ENCODE measurements around the gene SEMA6C. TPM values are rescaled to one million over a fixed set of nuclear protein-coding genes. Genes with fewer than 3 reads are reported as not detected.
"Not testable (repeated sequence)": the region's sequence is repeated elsewhere in the genome, so short reads cannot be mapped to it uniquely, and the experiment has no call there.

The SEMA6C gene
- total RNA-seq, 1 donor from 2014 or later: 24.7 TPM

DNA sequence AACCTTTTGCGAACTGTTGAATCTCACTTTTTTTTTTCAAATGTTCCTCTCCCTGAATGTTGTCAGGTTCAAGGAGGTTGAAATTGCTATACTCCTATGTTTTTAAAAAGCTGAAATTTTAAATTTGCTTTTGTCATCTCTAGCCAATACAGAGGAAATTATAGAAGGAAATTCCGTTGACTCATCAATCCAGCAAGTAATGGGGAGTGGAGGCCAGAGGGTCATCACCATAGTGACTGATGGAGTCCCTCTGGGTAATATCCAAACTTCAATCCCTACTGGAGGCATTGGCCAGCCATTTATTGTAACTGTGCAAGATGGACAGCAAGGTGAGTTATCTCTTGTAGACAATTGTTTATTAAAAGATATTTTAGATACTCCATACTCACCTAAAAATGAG, 39.5 kb downstream of the SEMA6C start:
- TF ChIP-seq, protein P1, sequence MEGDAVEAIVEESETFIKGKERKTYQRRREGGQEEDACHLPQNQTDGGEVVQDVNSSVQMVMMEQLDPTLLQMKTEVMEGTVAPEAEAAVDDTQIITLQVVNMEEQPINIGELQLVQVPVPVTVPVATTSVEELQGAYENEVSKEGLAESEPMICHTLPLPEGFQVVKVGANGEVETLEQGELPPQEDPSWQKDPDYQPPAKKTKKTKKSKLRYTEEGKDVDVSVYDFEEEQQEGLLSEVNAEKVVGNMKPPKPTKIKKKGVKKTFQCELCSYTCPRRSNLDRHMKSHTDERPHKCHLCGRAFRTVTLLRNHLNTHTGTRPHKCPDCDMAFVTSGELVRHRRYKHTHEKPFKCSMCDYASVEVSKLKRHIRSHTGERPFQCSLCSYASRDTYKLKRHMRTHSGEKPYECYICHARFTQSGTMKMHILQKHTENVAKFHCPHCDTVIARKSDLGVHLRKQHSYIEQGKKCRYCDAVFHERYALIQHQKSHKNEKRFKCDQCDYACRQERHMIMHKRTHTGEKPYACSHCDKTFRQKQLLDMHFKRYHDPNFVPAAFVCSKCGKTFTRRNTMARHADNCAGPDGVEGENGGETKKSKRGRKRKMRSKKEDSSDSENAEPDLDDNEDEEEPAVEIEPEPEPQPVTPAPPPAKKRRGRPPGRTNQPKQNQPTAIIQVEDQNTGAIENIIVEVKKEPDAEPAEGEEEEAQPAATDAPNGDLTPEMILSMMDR (IDR thresholded peaks at IDR 0.05): no peak
- Mint-ChIP-seq H3K27me3 (ENCODE audit: unreplicated experiment) (no peaks in the 10 kb centered on the region), H3K4me3 (ENCODE audit: unreplicated experiment) (no peak overlapping the region), H3K27ac (ENCODE audit: unreplicated experiment) (no peak overlapping the region), H3K9me3 (ENCODE audit: unreplicated experiment) (no peaks in the 10 kb centered on the region), H3K4me1 (ENCODE audit: unreplicated experiment) (peaks cover 6% of the 10 kb centered on the region), H3K36me3 (ENCODE audit: unreplicated experiment) (peaks cover 4% of the 10 kb centered on the region)
- no peak for DNase-seq (ENCODE audit: extremely low spot score, unreplicated experiment)

DNA sequence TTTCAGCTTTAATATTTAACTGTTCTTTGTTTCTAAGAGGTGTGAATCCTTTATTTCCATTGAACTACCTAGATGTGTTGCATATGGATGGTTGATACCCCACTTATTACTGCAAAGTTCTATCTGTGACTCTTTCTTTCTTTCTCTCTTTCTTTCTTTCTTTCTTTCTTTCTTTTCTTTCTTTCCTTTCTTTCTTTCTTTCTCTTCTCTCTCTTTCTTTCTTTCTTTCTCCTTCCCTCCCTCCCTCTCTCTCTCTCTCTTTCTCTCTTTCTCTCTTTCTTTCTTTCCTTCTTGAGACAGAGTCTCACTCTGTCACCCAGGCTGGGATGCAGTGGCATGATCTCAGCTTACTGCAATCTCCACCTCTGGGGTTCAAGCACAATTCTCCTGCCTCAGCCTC, 41.8 kb downstream of the SEMA6C start:
- Mint-ChIP-seq H3K27ac (ENCODE audit: unreplicated experiment) (no peak overlapping the region), H3K4me1 (ENCODE audit: unreplicated experiment) (peaks cover 6% of the 10 kb centered on the region), H3K36me3 (ENCODE audit: unreplicated experiment) (peaks cover 2% of the 10 kb centered on the region), H3K4me3 (ENCODE audit: unreplicated experiment) (no peak overlapping the region), H3K27me3 (ENCODE audit: unreplicated experiment) (no peaks in the 10 kb centered on the region), H3K9me3 (ENCODE audit: unreplicated experiment) (no peaks in the 10 kb centered on the region)
- TF ChIP-seq, protein P1 (IDR thresholded peaks at IDR 0.05): no peak
- DNase-seq (ENCODE audit: extremely low spot score, unreplicated experiment): no peak

DNA sequence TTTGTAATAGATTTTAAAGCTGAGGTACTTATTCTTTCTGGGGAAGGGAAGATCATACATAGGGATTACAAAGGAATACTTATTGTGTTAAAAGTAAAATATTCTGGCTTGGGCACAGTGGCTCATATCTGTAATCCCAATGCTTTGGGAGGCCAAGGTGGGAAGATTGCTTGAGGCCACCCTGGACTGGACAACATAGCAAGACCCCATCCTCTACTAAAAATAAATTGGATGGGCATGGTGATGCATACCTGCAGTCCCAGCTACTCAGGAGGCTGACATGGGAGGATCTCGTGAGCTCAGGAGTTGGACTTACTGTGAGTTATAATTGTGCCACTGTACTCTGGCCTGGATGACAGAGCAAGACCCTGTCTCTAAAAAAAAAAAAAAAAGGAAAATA, 48.3 kb downstream of the SEMA6C start:
- Mint-ChIP-seq H3K4me1 (ENCODE audit: unreplicated experiment) (no peaks in the 10 kb centered on the region), H3K36me3 (ENCODE audit: unreplicated experiment) (peaks cover 5% of the 10 kb centered on the region), H3K27ac (ENCODE audit: unreplicated experiment) (no peak overlapping the region), H3K27me3 (ENCODE audit: unreplicated experiment) (no peaks in the 10 kb centered on the region), H3K4me3 (ENCODE audit: unreplicated experiment) (no peak overlapping the region), H3K9me3 (ENCODE audit: unreplicated experiment) (no peaks in the 10 kb centered on the region)
- TF ChIP-seq, protein P1 (IDR thresholded peaks at IDR 0.05): no peak
- no peak for DNase-seq (ENCODE audit: extremely low spot score, unreplicated experiment)

DNA sequence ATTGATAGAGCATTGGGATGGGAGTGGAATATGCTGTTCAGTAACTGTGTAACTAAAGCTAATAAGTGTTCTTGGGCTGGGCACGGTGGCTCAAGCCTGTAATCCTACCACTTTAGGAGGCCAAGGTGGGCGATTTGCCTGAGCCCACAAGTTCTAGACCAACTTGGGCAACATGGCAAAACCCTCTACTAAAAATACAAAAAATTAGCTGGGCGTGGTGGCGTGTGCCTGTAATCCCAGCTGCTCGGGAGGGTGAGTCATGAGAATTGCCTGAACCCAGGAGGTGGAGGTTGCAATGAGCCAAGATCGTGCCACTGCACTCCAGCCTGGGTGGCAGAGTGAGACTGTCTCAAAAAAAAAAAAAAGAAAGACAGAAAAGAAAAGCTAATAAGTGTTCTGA, 49.0 kb downstream of the SEMA6C start:
- H3K27me3 Mint-ChIP-seq (ENCODE audit: unreplicated experiment); H3K9me3 Mint-ChIP-seq (ENCODE audit: unreplicated experiment): not testable (repeated sequence)

DNA sequence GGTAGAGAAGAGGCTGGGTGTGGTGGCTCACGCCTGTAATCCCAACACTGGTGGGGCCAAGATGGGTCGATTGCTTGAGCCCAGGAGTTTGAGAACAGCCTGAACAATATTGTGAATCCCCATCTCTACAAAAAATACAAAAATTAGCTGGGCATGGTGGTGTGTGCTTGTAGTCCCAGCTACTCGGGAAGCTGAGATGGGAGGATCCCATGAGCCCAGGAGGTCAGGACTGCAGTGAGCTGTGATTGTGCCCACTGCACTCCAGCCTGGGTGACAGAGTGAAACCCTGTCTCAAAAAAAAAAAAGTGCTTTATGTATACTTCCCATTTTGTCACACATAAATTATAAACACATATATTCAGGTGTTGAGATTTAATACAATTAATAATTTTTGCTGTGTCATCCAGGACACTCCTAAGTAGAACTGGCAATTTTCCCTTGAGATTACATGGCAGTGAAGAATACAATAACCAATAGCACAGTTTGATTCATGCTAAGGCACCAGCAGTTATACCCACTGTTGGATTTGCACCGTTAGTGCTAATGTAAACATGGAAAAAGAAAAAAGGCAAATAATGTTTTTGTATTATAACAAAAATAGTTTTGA, 60.4 kb downstream of the SEMA6C start:
- H3K4me1 Mint-ChIP-seq (ENCODE audit: unreplicated experiment): no peaks in the 10 kb centered on the region
- TF ChIP-seq, protein P1 (IDR thresholded peaks at IDR 0.05): no peak
- H3K27ac Mint-ChIP-seq (ENCODE audit: unreplicated experiment): no peak overlapping the region
- no peak overlapping the region for H3K4me3 Mint-ChIP-seq (ENCODE audit: unreplicated experiment)
- no peaks in the 10 kb centered on the region for H3K9me3 Mint-ChIP-seq (ENCODE audit: unreplicated experiment)
- DNase-seq (ENCODE audit: extremely low spot score, unreplicated experiment): no peak
- no peaks in the 10 kb centered on the region for H3K36me3 Mint-ChIP-seq (ENCODE audit: unreplicated experiment)
- H3K27me3 Mint-ChIP-seq (ENCODE audit: unreplicated experiment): no peaks in the 10 kb centered on the region

More for the DNA sequence above, 49.0 kb downstream of the SEMA6C start:
- H3K4me1 Mint-ChIP-seq (ENCODE audit: unreplicated experiment); DNase-seq (ENCODE audit: extremely low spot score, unreplicated experiment); H3K4me3 Mint-ChIP-seq (ENCODE audit: unreplicated experiment); H3K27ac Mint-ChIP-seq (ENCODE audit: unreplicated experiment); H3K36me3 Mint-ChIP-seq (ENCODE audit: unreplicated experiment): not testable (repeated sequence)

Other genes with a start within 250 kb of the SEMA6C start
- gene SETDB1, start 220.3 kb downstream of the SEMA6C start, total RNA-seq: 53.5 and 59.8 TPM in 2 replicates
- gene CERS2, start 171.8 kb downstream of the SEMA6C start, total RNA-seq: 240 and 261 TPM in 2 replicates
- not detected in 2 replicates for gene ANXA9, start 164.3 kb downstream of the SEMA6C start, total RNA-seq
- gene MINDY1, start 139.7 kb downstream of the SEMA6C start, total RNA-seq: 22.2 and 24.3 TPM in 2 replicates
- 18.2 and 20.5 TPM in 2 replicates for gene PRUNE1, start 138.2 kb downstream of the SEMA6C start, total RNA-seq
- gene BNIPL, start 110.0 kb downstream of the SEMA6C start, total RNA-seq: 0.55 and 0.81 TPM in 2 replicates
- gene C1orf56, start 98.9 kb downstream of the SEMA6C start, total RNA-seq: 4.7 and 5.2 TPM in 2 replicates
- gene CDC42SE1, start 87.0 kb downstream of the SEMA6C start, total RNA-seq: 67.1 and 69.9 TPM in 2 replicates
- gene MLLT11, start 86.2 kb downstream of the SEMA6C start, total RNA-seq: 21.0 and 22.1 TPM in 2 replicates
- 11.1 and 12.4 TPM in 2 replicates for gene GABPB2, start 75.9 kb downstream of the SEMA6C start, total RNA-seq
- not detected in 2 replicates for gene TNFAIP8L2, start 10.0 kb upstream of the SEMA6C start, total RNA-seq
- 12.6 and 13.3 TPM in 2 replicates for gene LYSMD1, start 19.3 kb upstream of the SEMA6C start, total RNA-seq
- gene SCNM1, start 19.5 kb upstream of the SEMA6C start, total RNA-seq: 45.0 and 49.8 TPM in 2 replicates
- gene TMOD4, start 29.4 kb upstream of the SEMA6C start, total RNA-seq: 2.8 TPM in 1 of 2 replicates, not detected in the other
- gene VPS72, start 43.6 kb upstream of the SEMA6C start, total RNA-seq: 77.5 and 91.6 TPM in 2 replicates
- 84.4 and 89.5 TPM in 2 replicates for gene PIP5K1A, start 51.9 kb upstream of the SEMA6C start, total RNA-seq
- 133 and 150 TPM in 2 replicates for gene PSMD4, start 108.1 kb upstream of the SEMA6C start, total RNA-seq
- 23.7 and 25.9 TPM in 2 replicates for gene ZNF687, start 135.7 kb upstream of the SEMA6C start, total RNA-seq
- 66.9 and 74.1 TPM in 2 replicates for gene PI4KB, start 180.8 kb upstream of the SEMA6C start, total RNA-seq
- gene RFX5, start 200.6 kb upstream of the SEMA6C start, total RNA-seq: 36.7 and 37.9 TPM in 2 replicates
- gene SELENBP1, start 226.1 kb upstream of the SEMA6C start, total RNA-seq: 8.1 and 10.2 TPM in 2 replicates